Left ventricle myocardium inferior (tissue), 1 donor: Measurements from ENCODE around the gene PTGDR2. TPM values are rescaled to one million over a fixed set of nuclear protein-coding genes. Genes with fewer than 3 reads are reported as not detected.

ENCODE experiments used
- DNase-seq: peaks from one replicate; pipeline ENCODE4 v3.0.0-alpha.2; 2020
- H3K27ac ChIP-seq: fragments of 200-600 bp; replicated peaks from 2 replicates; pipeline ENCODE4 v1.8.0; 2021
- H3K27me3 ChIP-seq: fragments of 200-600 bp; 2 replicates; pipeline ENCODE4 v1.8.0; 2021; ENCODE audit warnings: low read depth
- H3K36me3 ChIP-seq: fragments of 200-600 bp; 2 replicates; pipeline ENCODE4 v1.8.0; 2021
- H3K4me1 ChIP-seq: fragments of 200-600 bp; 2 replicates; pipeline ENCODE4 v1.8.0; 2021
- H3K4me3 ChIP-seq: fragments of 200-600 bp; 2 replicates; pipeline ENCODE4 v1.8.0; 2021; ENCODE audit warnings: mild to moderate bottlenecking, moderate library complexity
- H3K9me3 ChIP-seq: fragments of 200-600 bp; replicated peaks from 2 replicates; pipeline ENCODE4 v1.8.0; 2021
- CTCF ChIP-seq: fragments of 200-600 bp; IDR thresholded peaks from 2 replicates; pipeline ENCODE4 v1.8.0; 2021; ENCODE audit warnings: antibody characterized with exemption, mild to moderate bottlenecking, borderline replicate concordance
- intact Hi-C: fragments of 100-400 bp; cut with micrococcal nuclease; formaldehyde crosslinking; loops from one replicate; pipeline ENCODE4 v1.11.0; 2022
- total RNA-seq: library from RNA; stranded (reverse); fragmentation: NEBNext Ultra II Directional; extraction: Animal tissue kit (Norgen Biotek cat#: 25700); gene quantifications from one replicate; pipeline ENCODE4 v1.2.1, GENCODE V29; 2021
- donor health status: DM: no; HTN: yes; CAD: no; lungs with severe emphysema.

Gene PTGDR2
- total RNA-seq, 1 donor from 2014 or later, result 2.3 TPM

DNA sequence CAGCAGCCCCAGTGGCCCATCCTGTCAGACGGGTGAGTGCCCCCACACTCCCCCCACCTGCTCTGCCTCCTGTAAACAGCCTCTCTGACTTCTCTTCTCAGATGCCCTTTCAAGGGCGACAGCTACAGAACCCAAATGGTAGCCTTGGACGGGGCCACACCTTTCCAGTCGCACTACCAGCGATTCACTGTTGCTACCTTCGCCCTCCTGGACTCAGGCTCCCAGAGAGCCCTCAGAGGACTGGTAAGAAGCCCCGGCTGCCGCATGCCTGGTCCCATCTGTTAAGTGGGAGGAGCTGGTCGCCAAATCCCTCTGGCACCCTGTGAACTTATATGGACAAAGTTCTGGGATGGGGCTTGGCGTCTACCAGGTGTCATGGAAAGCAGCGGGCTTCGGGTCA is 17.8 kb upstream of the PTGDR2 start:
- no peak overlapping the region for H3K4me3 ChIP-seq
- H3K27me3 ChIP-seq, result no peaks in the 10 kb centered on the region
- intact Hi-C loops, result no loop called here
- DNase-seq, result no peak
- H3K9me3 ChIP-seq, result no peaks in the 10 kb centered on the region
- H3K4me1 ChIP-seq, result peaks cover 72% of the 10 kb centered on the region
- H3K27ac ChIP-seq, result peak overlapping the region; percentile 76
- no peaks in the 10 kb centered on the region for H3K36me3 ChIP-seq
- no peak for TF ChIP-seq CTCF

DNA sequence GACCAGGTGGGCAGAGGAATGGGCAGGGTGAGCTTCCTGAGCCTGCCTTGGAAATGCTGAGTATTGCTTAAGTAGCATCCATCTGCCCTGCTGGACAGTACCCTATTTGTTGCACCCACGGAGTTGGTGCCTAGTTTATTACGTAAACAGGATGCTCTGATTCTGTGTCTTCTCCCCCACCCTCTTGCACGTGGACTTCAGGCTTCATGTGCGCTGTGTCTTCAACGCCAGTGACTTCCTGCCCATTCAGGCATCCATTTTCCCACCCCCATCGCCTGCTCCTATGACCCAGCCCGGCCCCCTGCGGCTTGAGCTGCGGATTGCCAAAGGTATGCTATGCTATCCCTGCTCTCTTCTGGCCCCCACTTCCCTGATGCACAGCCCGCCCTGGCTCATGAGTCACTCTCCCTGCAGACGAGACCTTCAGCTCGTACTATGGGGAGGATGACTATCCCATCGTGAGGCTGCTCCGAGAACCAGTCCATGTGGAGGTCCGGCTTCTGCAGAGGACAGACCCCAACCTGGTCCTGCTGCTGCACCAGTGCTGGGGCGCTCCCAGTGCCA is 17.3 kb upstream of the PTGDR2 start:
- Histone ChIP-seq H3K4me3 (no peak overlapping the region), H3K4me1 (peaks cover 67% of the 10 kb centered on the region), H3K36me3 (no peaks in the 10 kb centered on the region), H3K9me3 (no peaks in the 10 kb centered on the region), H3K27me3 (no peaks in the 10 kb centered on the region), H3K27ac (peak overlapping the region; percentile 76)
- no peak for DNase-seq
- intact Hi-C loops, result no loop called here
- no peak for TF ChIP-seq CTCF

GRCh38 chr11:60872124-60872960 is 16.6 kb upstream of the PTGDR2 start:
- Histone ChIP-seq H3K4me1 (peaks cover 60% of the 10 kb centered on the region), H3K27me3 (no peaks in the 10 kb centered on the region), H3K4me3 (no peak overlapping the region), H3K27ac (peak overlapping the region; percentile 76), H3K36me3 (no peaks in the 10 kb centered on the region), H3K9me3 (no peaks in the 10 kb centered on the region)
- no peak for TF ChIP-seq CTCF
- intact Hi-C loops, result no loop called here
- DNase-seq, result peak; percentile 56

- no peaks in the 10 kb centered on the region for H3K27me3 ChIP-seq
- peak; percentile 59 for TF ChIP-seq CTCF
- H3K4me1 ChIP-seq, result peaks cover 59% of the 10 kb centered on the region
- no peak overlapping the region for H3K4me3 ChIP-seq
- peak; percentile 58 for DNase-seq
- intact Hi-C loops, result no loop called here
- no peaks in the 10 kb centered on the region for H3K36me3 ChIP-seq
- H3K9me3 ChIP-seq, result no peaks in the 10 kb centered on the region
- peak overlapping the region; percentile 76 for H3K27ac ChIP-seq
Measured at GRCh38 chr11:60871378-60872061, 15.8 kb upstream of the PTGDR2 start.

DNA sequence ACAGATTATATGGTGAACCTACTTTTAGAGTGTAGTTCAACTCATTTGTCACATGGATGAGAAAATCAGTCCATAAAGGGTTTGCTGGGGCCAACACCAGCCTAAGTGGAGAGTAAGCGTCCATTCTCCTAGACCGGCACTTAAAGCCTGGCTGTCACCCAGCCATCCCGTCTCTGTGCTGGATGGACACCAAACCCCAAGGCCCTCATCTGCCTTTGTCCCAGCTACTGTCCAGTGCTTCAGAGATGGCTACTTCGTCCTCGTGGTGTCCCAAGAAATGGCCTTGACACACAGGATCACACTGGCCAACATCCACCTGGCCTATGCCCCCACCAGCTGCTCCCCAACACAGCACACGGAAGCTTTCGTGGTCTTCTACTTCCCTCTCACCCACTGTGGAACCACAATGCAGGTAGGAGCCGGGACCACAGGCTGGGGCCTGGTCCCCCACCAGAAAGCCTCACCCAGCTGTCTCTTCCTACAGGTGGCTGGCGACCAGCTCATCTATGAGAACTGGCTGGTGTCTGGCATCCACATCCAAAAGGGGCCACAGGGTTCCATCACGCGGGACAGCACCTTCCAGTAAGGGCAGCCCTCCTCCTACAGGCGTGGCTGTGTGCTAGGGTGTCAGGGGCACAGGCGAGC is 15.1 kb upstream of the PTGDR2 start:
- peak overlapping the region; percentile 76 for H3K27ac ChIP-seq
- peaks cover 59% of the 10 kb centered on the region for H3K4me1 ChIP-seq
- no peaks in the 10 kb centered on the region for H3K9me3 ChIP-seq
- intact Hi-C loops, result no loop called here
- no peak for DNase-seq
- no peaks in the 10 kb centered on the region for H3K27me3 ChIP-seq
- no peak overlapping the region for H3K4me3 ChIP-seq
- no peak for TF ChIP-seq CTCF
- no peaks in the 10 kb centered on the region for H3K36me3 ChIP-seq
